B cell (primary cell): ENCODE results near the gene SERPINE3. TPM values are rescaled to one million over a fixed set of nuclear protein-coding genes. Genes with fewer than 3 reads are reported as not detected.

Experiments used
- ATAC-seq: fragments of 200-7000 bp; cut with Tn5 transposase; one replicate; pipeline ENCODE4 v1.10.0; 2021; ENCODE audit warnings: low read depth, mild to moderate bottlenecking, moderate number of reproducible peaks, moderate library complexity
- CTCF ChIA-PET: fragments of 350-600 bp; sonication (Branson Sonifier 250); formaldehyde crosslinking; loops from one replicate; lab custom pipeline; 2021; ENCODE audit warnings: antibody characterized with exemption, inconsistent platforms; lab: Charles Lee
- POLR2A ChIA-PET: fragments of 350-600 bp; sonication (Branson Sonifier 250); formaldehyde crosslinking; loops from one replicate; lab custom pipeline; 2021; ENCODE audit warnings: antibody characterized with exemption; lab: Charles Lee
- DNase-seq: peaks from one replicate; pipeline ENCODE4 v3.0.0; 2013
- H2AFZ ChIP-seq: 2 replicates; pipeline ENCODE4 v1.6.1; 2012; ENCODE audit warnings: mild to moderate bottlenecking, low read depth, low read length; ENCODE audit not compliant: insufficient read depth, poor library complexity, severe bottlenecking
- H3K27ac ChIP-seq, 2 donors: 1 replicate in 1 of 2; 2 replicates in 1 of 2; pipeline ENCODE4 v1.5.1; 2012 to 2013; ENCODE audit warnings: low read length in 2 of 2, mild to moderate bottlenecking in 2 of 2, moderate library complexity in 1 of 2
- H3K27me3 ChIP-seq, 4 experiments: fragments of 200-600 bp in 1 of 4; sonication (generic) in 1 of 4; replicated peaks in 1 of 4; 1 replicate in 2 of 4; 2 replicates in 2 of 4; pipeline versions ENCODE4 v1.6.1 to v1.7.0; 2013 to 2016; ENCODE audit warnings: low read length in 3 of 4, mild to moderate bottlenecking in 2 of 4, mixed read lengths in 1 of 4, moderate library complexity in 1 of 4; ENCODE audit not compliant: insufficient read depth in 4 of 4, control insufficient read depth in 3 of 4; ENCODE audit errors: control extremely low read depth in 1 of 4
- H3K36me3 ChIP-seq, 2 experiments: replicated peaks in 1 of 2; 1 replicate in 1 of 2; 2 replicates in 1 of 2; pipeline versions ENCODE4 v1.6.1 to v1.7.1; 2013; ENCODE audit warnings: low read length in 1 of 2; ENCODE audit not compliant: insufficient read depth in 2 of 2, control insufficient read depth in 1 of 2; ENCODE audit errors: control extremely low read depth in 1 of 2, extremely low read depth in 1 of 2
- H3K4me1 ChIP-seq, 2 donors: fragments of 200-600 bp in 1 of 2; sonication (generic) in 1 of 2; 1 replicate in 1 of 2; 2 replicates in 1 of 2; pipeline versions ENCODE4 v1.5.1 to v1.6.1; 2013 to 2017; ENCODE audit warnings: low read length in 2 of 2; ENCODE audit not compliant: control insufficient read depth in 2 of 2, insufficient read depth in 2 of 2
- H3K4me2 ChIP-seq: replicated peaks from 2 replicates; pipeline ENCODE3; 2012; ENCODE audit warnings: mild to moderate bottlenecking, low read depth, low read length; ENCODE audit not compliant: poor library complexity, severe bottlenecking
- H3K4me3 ChIP-seq, 5 experiments: fragments of 200-600 bp in 1 of 5; sonication (generic) in 1 of 5; 1 replicate in 3 of 5; 2 replicates in 2 of 5; pipeline versions ENCODE4 v1.5.1 to v1.7.0; 2011 to 2016; ENCODE audit warnings: low read length in 4 of 5, mild to moderate bottlenecking in 4 of 5, low read depth in 2 of 5, control low read depth in 1 of 5, moderate library complexity in 1 of 5; ENCODE audit not compliant: insufficient read depth in 1 of 5; ENCODE audit errors: control extremely low read depth in 1 of 5, extremely low read depth in 1 of 5
- H3K79me2 ChIP-seq: fragments of 200-600 bp; sonication (generic); one replicate; pipeline ENCODE4 v1.6.0; 2016; ENCODE audit warnings: low read length; ENCODE audit not compliant: control insufficient read depth, insufficient read depth
- H3K9ac ChIP-seq: fragments of 200-600 bp; sonication (generic); 2 replicates; pipeline ENCODE4 v1.6.1; 2017; ENCODE audit warnings: mild to moderate bottlenecking, low read length, moderate library complexity
- H3K9me3 ChIP-seq, 3 donors: one replicate each; pipeline versions ENCODE4 v1.6.1 to v1.7.1; 2013; ENCODE audit warnings: low read length in 2 of 3; ENCODE audit not compliant: control insufficient read depth in 2 of 3, insufficient read depth in 1 of 3; ENCODE audit errors: control extremely low read depth in 1 of 3
- H4K20me1 ChIP-seq: 2 replicates; pipeline ENCODE4 v1.6.0; 2012; ENCODE audit warnings: mild to moderate bottlenecking, low read length; ENCODE audit not compliant: insufficient read depth, control insufficient read depth, poor library complexity, severe bottlenecking
- H3K27ac Mint-ChIP-seq: one replicate; pipeline ENCODE4 v1.8.0; 2021; ENCODE audit warnings: mixed read lengths
- H3K27me3 Mint-ChIP-seq: one replicate; pipeline ENCODE4 v1.8.0; 2021; ENCODE audit warnings: mixed read lengths
- H3K4me1 Mint-ChIP-seq: one replicate; pipeline ENCODE4 v1.8.0; 2021; ENCODE audit warnings: mixed read lengths
- H3K4me3 Mint-ChIP-seq: one replicate; pipeline ENCODE4 v1.8.0; 2021; ENCODE audit warnings: mixed read lengths
- H3K9me3 Mint-ChIP-seq: one replicate; pipeline ENCODE4 v1.8.0; 2022; ENCODE audit warnings: mixed read lengths; ENCODE audit not compliant: insufficient read depth
- CTCF ChIP-seq: fragments of 200-600 bp; IDR thresholded peaks from one replicate; pipeline ENCODE4 v1.8.0; 2022; ENCODE audit warnings: antibody characterized with exemption, mild to moderate bottlenecking
- EZH2 ChIP-seq: IDR thresholded peaks from 2 replicates; pipeline ENCODE4 v1.6.1; 2012; ENCODE audit warnings: borderline replicate concordance, low read depth, mild to moderate bottlenecking, moderate library complexity, low read length; ENCODE audit not compliant: insufficient read depth, poor library complexity, severe bottlenecking
- WGBS: methylation state at CpG from one replicate; pipeline ENCODE4 v1.1.5; 2013; ENCODE audit warnings: missing lambda C conversion rate; ENCODE audit not compliant: insufficient coverage; 5-methylcytosine and 5-hydroxymethylcytosine counted together
- intact Hi-C: fragments of 100-400 bp; cut with micrococcal nuclease; formaldehyde crosslinking; loops from one replicate; pipeline ENCODE4 v1.10.0; 2022
- polyA plus RNA-seq: library from polyadenylated mRNA; depleted of rRNA; stranded (reverse); fragments of >200 nt; gene quantifications from 2 replicates; pipeline ENCODE4 v1.2.3, GENCODE V29; 2012
- total RNA-seq, 2 donors: library from RNA; stranded (reverse); fragments of 120-200 nt in 1 of 2; gene quantifications; 1 replicate in 1 of 2; 2 replicates in 1 of 2; pipeline versions ENCODE4 v1.2.3 to v1.2.4, GENCODE V29; 2013 to 2022

SERPINE3 gene
- total and polyA plus RNA-seq, 2 donors (not counting 1 experiment from before 2014, with no cell fraction given) = not detected

DNA sequence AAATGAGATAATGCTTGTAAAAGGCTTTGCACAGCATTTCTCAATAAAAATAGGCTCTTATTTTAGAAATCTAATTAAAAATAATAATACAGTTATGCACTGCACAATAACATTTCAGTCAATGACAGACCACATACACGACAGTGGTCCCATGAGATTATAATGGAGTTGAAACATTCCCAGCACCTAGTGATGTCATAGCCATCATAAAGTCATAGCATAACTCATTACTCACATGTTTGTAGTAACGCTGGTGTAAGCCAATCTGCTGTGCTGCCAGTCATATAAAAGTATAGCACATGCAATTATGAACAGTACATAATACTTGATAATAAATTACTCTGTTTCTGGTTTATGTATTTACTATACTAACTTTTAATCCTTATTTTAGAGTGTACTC is 12.7 kb upstream of the SERPINE3 start:
- Mint-ChIP-seq H3K27me3 (no peaks in the 10 kb centered on the region), H3K4me1 (peaks cover 21% of the 10 kb centered on the region), H3K27ac (no peak overlapping the region), H3K9me3 (no peaks in the 10 kb centered on the region), H3K4me3 (no peak overlapping the region)
- Histone ChIP-seq H3K9ac (no peak overlapping the region), H3K4me3 (no peak overlapping the region), H3K36me3 (no peaks in the 10 kb centered on the region), H3K27me3 (no peaks in the 10 kb centered on the region), H3K4me1 (peaks cover 8 to 22% of the 10 kb centered on the region in 2 donors), H4K20me1 (no peaks in the 10 kb centered on the region), H3K9me3 (no peaks in the 10 kb centered on the region), H3K4me2 (no peak overlapping the region), H2AFZ (no peak overlapping the region), H3K79me2 (no peaks in the 10 kb centered on the region), H3K27ac (no peak overlapping the region)
- ChIA-PET POLR2A (no interaction called here), CTCF (interaction anchor here (0.9 kb wide), 1 partner anchor 41 kb away, joined by 3 read pairs; no protein-coding TSS in a partner anchor)
- ATAC-seq = no peak
- DNase-seq = no peak
- no CpG with 5 or more reads among the region's 2 CpGs for WGBS
- TF ChIP-seq CTCF (no peak), EZH2 (no peak)
- intact Hi-C loops = no loop called here

DNA sequence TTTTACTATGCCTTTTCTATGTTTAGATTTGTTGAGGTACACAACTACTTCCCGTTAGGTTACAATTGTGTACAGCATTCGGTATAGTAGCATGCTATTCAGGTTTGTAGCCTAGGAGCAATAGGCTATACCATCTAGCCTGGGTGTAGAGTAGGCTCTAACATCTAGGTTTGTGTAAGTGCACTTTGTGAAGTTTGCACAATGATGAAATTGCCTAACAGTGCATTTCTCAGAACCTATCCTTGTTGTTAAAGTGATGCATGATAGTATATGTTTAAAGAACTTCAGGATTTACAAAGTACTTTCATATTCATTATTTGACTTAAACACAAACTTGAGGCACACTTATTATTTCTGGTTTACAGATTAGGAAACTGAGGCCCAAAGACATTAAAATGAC is 11.5 kb upstream of the SERPINE3 start:
- Mint-ChIP-seq H3K9me3 (no peaks in the 10 kb centered on the region), H3K4me1 (peaks cover 21% of the 10 kb centered on the region), H3K27ac (no peak overlapping the region), H3K4me3 (no peak overlapping the region), H3K27me3 (no peaks in the 10 kb centered on the region)
- WGBS = no CpG with 5 or more reads among the region's 2 CpGs
- ATAC-seq (no peak), DNase-seq (no peak)
- peaks cover 8 to 22% of the 10 kb centered on the region in 2 donors for H3K4me1 ChIP-seq
- CTCF ChIA-PET = no interaction called here
- H3K79me2 ChIP-seq = no peaks in the 10 kb centered on the region
- H3K4me2 ChIP-seq = no peak overlapping the region
- no peaks in the 10 kb centered on the region for H3K36me3 ChIP-seq
- no peak overlapping the region for H3K9ac ChIP-seq
- H3K4me3 ChIP-seq = no peak overlapping the region
- POLR2A ChIA-PET = no interaction called here
- H3K27ac ChIP-seq = no peak overlapping the region
- no peak overlapping the region for H2AFZ ChIP-seq
- no peak for TF ChIP-seq EZH2
- TF ChIP-seq CTCF = no peak
- no peaks in the 10 kb centered on the region for H3K27me3 ChIP-seq
- H4K20me1 ChIP-seq = no peaks in the 10 kb centered on the region
- no peaks in the 10 kb centered on the region for H3K9me3 ChIP-seq
- intact Hi-C loops = no loop called here
